NCI-H128 (cell line): ENCODE results near the gene UBXN10.
A peak's percentile ranks its signal among the peaks of the same experiment; 100 is the strongest.
"Not testable (repeated sequence)": the region's sequence is repeated elsewhere in the genome, so short reads cannot be mapped to it uniquely, and the experiment has no call there.

Experiments used
- DNase-seq: peaks from one replicate; lab custom pipeline; 2025; ENCODE audit not compliant: unreplicated experiment; lab: John Stamatoyannopoulos, UW

UBXN10 gene

GRCh38 chr1:20199840-20200239, 13.9 kb downstream of the UBXN10 start:
- no peak for DNase-seq

DNA sequence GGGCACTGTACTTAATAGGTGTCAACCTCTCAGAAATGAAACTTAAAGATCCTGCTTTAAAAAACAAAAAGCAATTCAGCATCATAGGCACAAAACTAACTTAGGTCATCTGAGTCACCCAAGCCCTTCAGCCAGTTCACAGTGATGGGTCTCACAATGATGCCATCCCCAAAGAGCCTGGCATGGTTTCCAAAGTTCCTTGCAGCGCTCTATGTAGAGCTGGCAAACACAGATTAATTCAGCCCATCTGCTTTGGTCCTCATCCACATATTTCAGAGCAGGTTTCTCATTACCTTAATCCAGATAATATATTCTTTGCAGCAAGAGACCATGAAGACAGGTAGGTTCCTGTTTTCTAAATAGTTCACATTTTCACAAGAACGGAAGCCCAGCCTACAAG, 15.1 kb downstream of the UBXN10 start:
- no peak for DNase-seq

DNA sequence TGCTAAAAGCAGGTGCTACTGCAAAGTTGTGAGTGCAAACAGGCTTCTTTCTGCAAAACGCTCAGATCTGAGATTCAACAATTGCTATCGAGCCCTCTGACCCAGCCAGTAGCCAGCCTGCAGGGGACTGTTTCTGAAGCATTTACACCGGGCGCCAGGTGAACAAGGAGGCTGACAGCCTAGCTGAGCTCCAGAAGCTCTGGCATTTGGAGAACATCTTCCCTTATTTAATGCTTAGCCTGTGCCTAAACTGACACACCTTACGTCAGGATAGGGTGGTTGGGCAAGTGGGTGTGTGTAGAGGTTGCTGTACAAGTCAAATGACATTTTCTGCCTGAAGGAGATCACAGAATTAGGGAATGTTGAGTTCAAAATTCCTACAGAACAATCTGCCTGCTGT, 16.3 kb downstream of the UBXN10 start:
- DNase-seq, result no peak

- DNase-seq, result no peak
These were observed 21.6 kb downstream of the UBXN10 start for GRCh38 chr1:20207546-20207945.

GRCh38 chr1:20209471-20209870, 23.6 kb downstream of the UBXN10 start:
- DNase-seq, result no peak

GRCh38 chr1:20210736-20211460, 25.0 kb downstream of the UBXN10 start:
- DNase-seq, result no peak

GRCh38 chr1:20211511-20211931, 25.6 kb downstream of the UBXN10 start:
- DNase-seq, result no peak

DNA sequence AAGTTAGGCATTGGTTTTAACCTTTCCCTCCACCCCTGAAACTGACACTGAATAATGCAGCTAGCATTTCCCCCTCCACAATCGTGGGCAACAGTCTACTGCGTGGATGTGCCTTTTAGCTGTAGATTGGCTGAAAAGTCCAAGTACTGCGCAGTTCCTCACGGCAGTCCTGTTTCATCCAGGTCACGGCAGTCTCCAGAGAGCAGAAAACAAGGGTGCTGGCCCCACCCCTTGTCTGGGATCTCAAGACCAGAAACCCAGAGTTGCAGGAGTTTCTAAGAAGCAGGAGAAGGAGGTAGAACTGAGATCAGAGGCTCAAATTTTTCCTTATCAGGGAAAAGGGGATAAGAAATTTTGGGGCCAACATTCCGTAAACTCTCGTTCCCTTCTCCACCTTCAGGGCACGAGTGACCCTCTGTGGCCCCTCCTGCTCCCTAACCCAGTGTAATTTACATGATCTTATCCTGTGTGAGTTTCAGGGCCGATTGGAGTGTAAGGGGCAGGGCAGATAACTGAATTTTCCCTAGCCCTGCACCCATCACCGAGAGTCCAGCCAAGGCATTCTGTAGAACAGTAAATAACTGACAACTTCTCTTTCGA, 26.3 kb downstream of the UBXN10 start:
- DNase-seq, result no peak

GRCh38 chr1:20212685-20213331, 26.9 kb downstream of the UBXN10 start:
- peak; percentile 51 for DNase-seq

DNA sequence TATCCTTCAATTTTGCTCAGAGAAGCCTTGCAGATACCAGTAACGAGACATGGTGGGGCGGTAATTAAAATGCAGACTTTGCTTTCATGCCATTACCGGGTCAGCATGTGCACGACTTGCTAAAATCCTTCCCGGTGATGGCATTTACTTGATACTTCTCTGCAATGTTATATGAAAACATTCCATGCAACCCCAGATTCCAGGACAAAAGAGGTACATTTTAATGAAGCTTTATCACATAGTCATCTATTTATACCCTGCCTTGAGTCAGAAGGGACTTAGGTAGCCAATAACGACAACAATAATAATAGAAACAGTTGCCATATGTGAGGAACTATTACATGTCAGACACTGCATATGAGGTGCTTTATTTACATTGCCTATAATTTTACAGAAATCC, 29.8 kb downstream of the UBXN10 start:
- DNase-seq, result no peak

DNA sequence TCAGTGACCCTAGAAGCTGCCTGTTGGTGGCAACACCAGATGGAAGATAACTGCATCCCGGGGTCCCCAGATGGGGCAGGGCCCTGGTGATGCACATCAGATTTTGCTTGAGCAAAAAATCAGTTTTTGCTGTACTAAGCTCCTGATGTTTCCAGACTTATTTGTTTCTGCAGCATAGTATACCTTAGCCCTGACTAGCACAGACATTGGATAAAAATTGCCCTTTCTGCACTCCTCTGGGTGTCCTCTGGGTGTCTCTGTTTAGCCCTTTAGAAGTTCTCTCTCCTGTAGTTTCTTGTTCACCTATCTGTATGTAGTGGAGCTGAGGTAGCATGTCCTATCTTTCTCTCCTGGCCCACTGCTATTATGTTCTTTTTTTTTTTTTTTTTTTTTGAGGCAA, 30.7 kb downstream of the UBXN10 start:
- DNase-seq, result no peak

DNA sequence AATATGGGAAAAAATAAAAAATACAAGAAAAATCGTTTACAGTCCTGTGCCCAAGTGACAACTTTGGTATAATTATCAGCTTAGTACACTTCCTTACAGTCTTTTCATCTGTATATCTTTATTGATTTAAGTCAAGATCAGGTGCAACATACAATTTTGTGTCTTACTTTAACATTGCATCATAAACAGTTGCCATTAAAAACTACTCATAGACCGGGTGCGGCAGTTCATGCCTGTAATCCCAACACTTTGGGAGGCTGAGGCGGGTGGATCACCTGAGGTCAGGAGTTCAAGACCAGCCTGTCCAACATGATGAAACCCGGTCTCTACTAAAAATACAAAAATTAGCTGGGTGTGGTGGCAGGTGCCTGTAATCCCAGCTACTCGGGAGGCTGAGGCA, 33.2 kb downstream of the UBXN10 start:
- not testable (repeated sequence) for DNase-seq

GRCh38 chr1:20220036-20220435, 34.1 kb downstream of the UBXN10 start:
- peak; percentile 57 for DNase-seq

- DNase-seq, result no peak
These were observed 37.2 kb downstream of the UBXN10 start for GRCh38 chr1:20223106-20223505.

DNA sequence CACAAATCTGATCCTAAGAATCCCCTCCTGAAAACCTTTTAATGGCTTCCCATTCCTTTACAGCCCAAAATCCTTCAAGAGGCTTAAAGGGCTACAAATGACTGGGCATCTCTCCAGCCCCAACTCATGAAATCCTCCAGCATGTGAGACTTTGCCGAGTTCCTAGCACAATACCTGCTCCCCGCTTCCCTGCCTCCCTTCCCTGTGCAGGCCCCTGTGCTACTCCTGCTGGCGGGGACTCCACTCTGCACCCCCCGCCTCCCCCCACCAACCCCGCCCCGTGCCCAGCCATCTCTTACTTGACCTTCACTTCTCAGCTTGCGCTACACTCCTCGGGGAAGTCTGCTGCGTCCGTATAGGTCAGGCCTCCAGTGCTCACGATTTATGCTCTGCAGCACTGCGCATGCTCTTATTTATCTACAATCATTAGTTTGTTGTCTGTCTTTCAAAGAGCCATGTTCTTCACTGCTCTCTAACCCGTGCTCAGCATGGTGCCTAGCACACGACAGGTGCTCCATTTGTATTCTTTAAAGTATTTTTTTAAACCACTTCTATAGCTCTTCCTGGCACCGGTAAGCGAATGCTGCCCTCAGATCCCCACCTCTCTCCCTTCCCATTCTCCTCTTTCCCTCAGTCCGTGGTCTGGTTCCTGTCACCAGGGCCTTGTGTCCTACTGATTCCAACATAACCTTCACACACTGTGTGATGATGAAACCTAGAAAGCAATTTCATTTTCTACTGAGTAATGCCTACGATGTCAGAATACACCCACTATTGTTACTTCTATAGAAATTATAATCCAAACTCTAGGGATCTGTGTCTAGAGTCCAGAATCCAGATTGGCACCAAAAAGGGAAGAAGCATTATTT, 37.9 kb downstream of the UBXN10 start:
- DNase-seq, result peak; percentile 38

- DNase-seq, result no peak
These were observed 38.6 kb downstream of the UBXN10 start for GRCh38 chr1:20224546-20224945.

DNA sequence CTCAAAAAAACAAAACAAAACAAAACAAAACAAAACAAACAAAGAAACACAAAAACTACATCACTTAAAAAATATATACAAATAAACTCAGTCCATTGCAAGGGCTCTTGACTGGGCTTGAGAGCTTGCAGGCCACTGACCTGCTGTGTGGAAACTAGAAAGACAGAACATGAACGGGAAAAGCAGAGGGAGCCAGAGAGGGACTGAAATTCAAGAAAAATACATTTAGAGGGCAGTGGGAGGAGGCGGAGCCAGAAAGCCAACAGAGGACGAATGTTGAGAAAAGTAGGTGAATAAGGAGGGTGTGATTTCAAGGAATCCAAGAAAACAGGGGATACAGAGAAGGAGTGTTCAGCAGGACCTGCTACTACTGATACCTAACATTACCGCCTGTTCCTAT, 41.8 kb downstream of the UBXN10 start:
- no peak for DNase-seq

DNA sequence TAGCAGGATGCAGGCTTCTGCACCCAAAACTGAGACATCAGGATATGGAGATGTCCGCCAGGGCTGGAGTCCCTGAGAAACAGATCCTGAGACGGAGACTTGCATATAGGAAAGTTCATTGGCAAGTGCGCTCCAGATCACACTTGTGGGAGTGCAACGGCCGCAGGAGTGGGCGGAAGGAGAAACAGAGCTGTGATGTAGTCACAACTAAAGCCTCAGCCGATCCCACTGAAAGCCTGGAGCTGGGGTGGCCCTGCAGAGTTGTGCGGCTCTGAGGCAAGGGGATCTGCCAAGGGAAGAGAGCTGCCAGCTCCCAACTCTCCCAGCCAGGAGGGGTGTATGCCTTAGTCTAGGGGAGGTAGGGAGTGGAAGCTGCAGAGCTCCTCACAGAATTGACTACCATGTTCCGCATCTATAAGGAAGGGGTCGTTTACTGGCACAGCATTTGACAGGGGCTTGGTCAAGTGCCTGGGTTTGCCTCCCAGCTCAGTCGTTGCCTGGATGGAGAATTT, 42.5 kb downstream of the UBXN10 start:
- DNase-seq, result no peak

DNA sequence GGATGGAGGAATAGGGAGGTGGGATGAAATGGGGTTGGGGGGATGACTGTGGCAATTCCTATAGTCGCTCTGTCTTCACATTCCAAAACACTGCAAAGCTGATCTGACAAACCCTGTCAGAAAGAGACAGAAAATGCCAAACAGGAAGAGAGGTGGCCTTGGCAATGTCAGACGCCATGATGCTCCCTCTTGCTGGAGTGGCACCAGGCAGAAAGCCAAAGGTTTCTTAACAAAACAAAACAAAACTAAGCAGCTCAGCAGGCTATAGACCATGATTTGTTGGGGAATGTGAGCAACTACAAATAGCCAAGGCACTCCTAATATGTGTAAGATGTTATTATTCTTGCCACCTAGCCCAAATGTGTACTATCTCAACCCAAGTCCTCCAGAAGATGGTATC, 43.3 kb downstream of the UBXN10 start:
- no peak for DNase-seq

DNA sequence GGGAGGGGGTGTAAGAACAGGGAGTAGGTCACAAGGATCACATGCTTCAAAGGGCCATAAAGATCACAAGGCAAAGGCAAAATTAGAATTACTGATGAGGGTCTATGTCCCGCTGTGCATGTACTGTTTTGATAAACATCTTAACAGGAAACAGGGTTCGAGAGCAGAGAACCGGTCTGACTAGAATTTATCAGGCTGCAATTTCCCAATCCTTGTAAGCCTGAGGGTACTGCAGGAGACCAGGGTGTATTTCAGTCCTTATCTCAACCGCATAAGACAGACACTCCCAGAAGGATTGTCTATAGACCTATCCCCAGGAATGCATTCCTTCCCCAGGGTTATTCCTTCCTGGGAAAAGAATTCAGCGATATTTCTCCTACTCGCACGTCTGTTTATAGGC, 46.7 kb downstream of the UBXN10 start:
- DNase-seq, result not testable (repeated sequence)

GRCh38 chr1:20233394-20233793, 47.5 kb downstream of the UBXN10 start:
- DNase-seq, result no peak
